Measurements from ENCODE around the gene LRRC23. TPM values are rescaled to one million over a fixed set of nuclear protein-coding genes. Genes with fewer than 3 reads are reported as not detected.
"Not testable (repeated sequence)": the region's sequence is repeated elsewhere in the genome, so short reads cannot be mapped to it uniquely, and the experiment has no call there.

LRRC23 gene
- total and polyA plus RNA-seq, 4 experiments from 2014 or later = 4.1 to 9.1 (median 6.2) TPM

DNA sequence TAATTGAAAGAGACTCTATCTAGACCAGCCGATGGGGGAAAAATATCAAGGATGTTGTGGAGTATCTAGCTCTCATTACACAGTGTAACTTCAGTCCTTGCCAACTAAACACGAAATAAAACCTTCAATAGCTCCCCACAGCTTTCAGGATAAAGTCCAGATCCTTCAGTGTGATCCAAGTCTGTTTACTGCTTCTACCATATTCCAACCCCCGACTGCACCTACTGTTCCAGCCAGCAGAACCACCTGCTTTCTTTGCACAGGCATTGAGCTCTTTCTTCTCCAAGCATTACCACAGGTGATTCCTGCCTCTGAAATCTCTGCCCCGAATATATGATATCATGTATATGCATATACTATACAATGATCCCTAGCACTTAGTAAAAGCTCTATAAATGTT lies 2.2 kb upstream of the LRRC23 start:
- H3K27ac Mint-ChIP-seq = peak overlapping the region in 3 of 7 donors; percentile 10 to 65 (median 40)
- Histone ChIP-seq H3K4me1 (ENCODE audit: insufficient read depth, low read length) (peaks cover 19% of the 10 kb centered on the region), H3K27ac (ENCODE audit: low read depth, low read length) (no peak overlapping the region), H3K4me3 (ENCODE audit: low read length in 2 of 2) (no peak overlapping the region), H3K36me3 (ENCODE audit: insufficient read depth, low read length) (no peaks in the 10 kb centered on the region), H3K27me3 (ENCODE audit: insufficient read depth, low read length) (no peaks in the 10 kb centered on the region), H3K9me3 (ENCODE audit: control insufficient read depth in 1 of 2, low read length in 2 of 2) (no peaks in the 10 kb centered on the region)
- no peaks in the 10 kb centered on the region for H3K9me3 Mint-ChIP-seq
- ChIA-PET CTCF (ENCODE audit: partially characterized antibody) (interaction anchor here (1.1 to 1.9 kb wide), 9 partner anchors 10 to 81 kb away, joined by 3 to 9 read pairs (median 4); partner anchors contain the start of gene SPSB2), POLR2A (ENCODE audit: partially characterized antibody) (interaction anchor here (0.9 to 1.6 kb wide), 3 partner anchors 11 to 29 kb away, joined by 3 to 11 read pairs (median 3); partner anchors contain the start of genes ENO2 and SPSB2)
- peaks cover 0 to 10% (median 8%) of the 10 kb centered on the region in 4 donors for H3K4me1 Mint-ChIP-seq
- H3K27me3 Mint-ChIP-seq = no peaks in the 10 kb centered on the region
- intact Hi-C loops (cut with micrococcal nuclease) = no loop called here
- H3K4me3 Mint-ChIP-seq = no peak overlapping the region
- H3K36me3 Mint-ChIP-seq = no peaks in the 10 kb centered on the region
- DNase-seq = no peak

DNA sequence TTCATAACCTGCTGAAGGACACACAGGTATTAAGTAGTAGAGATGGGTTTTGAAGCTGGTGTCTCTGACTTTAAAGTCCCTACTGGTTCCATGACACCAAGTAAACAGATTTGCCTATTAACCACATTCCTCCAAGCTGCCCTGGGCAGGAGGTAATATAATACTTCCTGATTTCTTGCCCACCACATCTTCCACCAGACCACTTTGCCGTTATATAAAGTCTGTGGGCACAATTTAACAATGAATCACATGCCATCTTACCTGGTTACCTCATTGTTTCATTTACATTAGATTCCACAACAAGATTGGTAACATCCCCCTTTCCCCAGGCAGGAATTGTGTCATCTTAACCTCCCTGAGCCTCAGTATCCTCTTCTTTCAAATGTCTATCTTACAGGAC lies 900 bp upstream of the LRRC23 start:
- ChIA-PET CTCF (ENCODE audit: partially characterized antibody) (interaction anchor here (1.1 to 4.4 kb wide), 4 partner anchors 12 to 33 kb away, joined by 4 to 45 read pairs (median 10); partner anchors contain the start of gene SPSB2), POLR2A (ENCODE audit: partially characterized antibody) (interaction anchor here (0.5 to 3.4 kb wide), 9 partner anchors 11 to 346 kb away, joined by 3 to 33 read pairs (median 10); partner anchors contain the start of genes ENO2 and SPSB2)
- Histone ChIP-seq H3K36me3 (ENCODE audit: insufficient read depth, low read length) (no peaks in the 10 kb centered on the region), H3K27me3 (ENCODE audit: insufficient read depth, low read length) (no peaks in the 10 kb centered on the region), H3K4me1 (ENCODE audit: insufficient read depth, low read length) (peaks cover 19% of the 10 kb centered on the region), H3K27ac (ENCODE audit: low read depth, low read length) (peak overlapping the region; percentile 86), H3K4me3 (ENCODE audit: low read length in 2 of 2) (no peak overlapping the region), H3K9me3 (ENCODE audit: control insufficient read depth in 1 of 2, low read length in 2 of 2) (no peaks in the 10 kb centered on the region)
- H3K27ac Mint-ChIP-seq = no peak overlapping the region
- H3K4me1 Mint-ChIP-seq = peaks cover 0 to 10% (median 8%) of the 10 kb centered on the region in 4 donors
- intact Hi-C loops (cut with micrococcal nuclease) = loop anchor here (1.0 to 2.0 kb wide), 6 partner anchors 11 to 67 kb away; partner anchors contain the start of genes EMG1, ENO2, PHB2 and SPSB2
- H3K27me3 Mint-ChIP-seq = no peaks in the 10 kb centered on the region
- no peak for DNase-seq
- no peak overlapping the region for H3K4me3 Mint-ChIP-seq
- no peaks in the 10 kb centered on the region for H3K36me3 Mint-ChIP-seq
- no peaks in the 10 kb centered on the region for H3K9me3 Mint-ChIP-seq

DNA sequence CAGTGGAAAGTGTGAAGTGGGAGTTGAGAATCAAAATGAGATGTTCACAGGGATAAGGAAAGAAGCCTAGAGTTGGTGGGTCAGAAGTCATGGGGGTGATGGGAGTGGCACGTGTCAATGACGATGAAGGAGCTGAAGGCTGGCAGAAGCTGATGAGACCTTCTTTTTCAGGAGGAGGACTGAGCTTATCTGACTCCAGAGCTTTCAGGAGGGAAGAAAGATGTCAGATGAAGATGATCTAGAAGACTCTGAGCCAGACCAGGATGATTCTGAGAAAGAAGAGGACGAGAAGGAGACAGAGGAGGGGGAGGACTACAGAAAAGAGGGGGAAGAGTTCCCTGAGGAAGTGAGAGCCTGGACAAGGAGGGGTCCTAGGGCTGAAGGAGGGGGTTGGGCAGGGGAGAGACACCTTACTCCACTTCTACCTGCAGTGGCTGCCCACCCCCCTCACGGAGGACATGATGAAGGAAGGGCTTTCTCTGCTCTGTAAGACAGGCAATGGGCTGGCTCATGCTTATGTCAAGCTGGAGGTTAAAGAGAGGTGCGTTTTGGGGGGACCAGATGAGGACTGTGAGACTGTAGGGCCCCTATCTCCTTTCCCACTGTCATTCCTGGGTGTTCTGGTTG lies 905 bp downstream of the LRRC23 start:
- no peaks in the 10 kb centered on the region for H3K27me3 Mint-ChIP-seq
- H3K9me3 Mint-ChIP-seq = no peaks in the 10 kb centered on the region
- no peaks in the 10 kb centered on the region for H3K27me3 ChIP-seq (ENCODE audit: insufficient read depth, low read length)
- H3K9me3 ChIP-seq (ENCODE audit: control insufficient read depth in 1 of 2, low read length in 2 of 2) = no peaks in the 10 kb centered on the region
- peaks cover 0 to 8% (median 3%) of the 10 kb centered on the region in 4 donors for H3K4me1 Mint-ChIP-seq
- H3K27ac ChIP-seq (ENCODE audit: low read depth, low read length) = peak overlapping the region; percentile 86
- peak overlapping the region in 1 of 2 donors; percentile 74 for H3K4me3 ChIP-seq (ENCODE audit: low read length in 2 of 2)
- H3K36me3 ChIP-seq (ENCODE audit: insufficient read depth, low read length) = no peaks in the 10 kb centered on the region
- POLR2A ChIA-PET (ENCODE audit: partially characterized antibody) = interaction anchor here (0.7 to 3.4 kb wide), 15 partner anchors 9 to 371 kb away, joined by 3 to 33 read pairs (median 5); partner anchors contain the start of genes C12orf57, ENO2, GAPDH and LPCAT3
- CTCF ChIA-PET (ENCODE audit: partially characterized antibody) = interaction anchor here (0.8 to 4.4 kb wide), 8 partner anchors 9 to 202 kb away, joined by 3 to 45 read pairs (median 4); partner anchors contain the start of genes C12orf57, ENO2, LPCAT3 and RNU7-1
- DNase-seq = no peak
- H3K36me3 Mint-ChIP-seq = no peaks in the 10 kb centered on the region
- no peak overlapping the region for H3K27ac Mint-ChIP-seq
- H3K4me3 Mint-ChIP-seq = no peak overlapping the region
- intact Hi-C loops (cut with micrococcal nuclease) = loop anchor here (2.0 kb wide), 1 partner anchor 65 kb away; the partner anchor contains the start of genes EMG1 and PHB2
- peaks cover 19% of the 10 kb centered on the region for H3K4me1 ChIP-seq (ENCODE audit: insufficient read depth, low read length)

DNA sequence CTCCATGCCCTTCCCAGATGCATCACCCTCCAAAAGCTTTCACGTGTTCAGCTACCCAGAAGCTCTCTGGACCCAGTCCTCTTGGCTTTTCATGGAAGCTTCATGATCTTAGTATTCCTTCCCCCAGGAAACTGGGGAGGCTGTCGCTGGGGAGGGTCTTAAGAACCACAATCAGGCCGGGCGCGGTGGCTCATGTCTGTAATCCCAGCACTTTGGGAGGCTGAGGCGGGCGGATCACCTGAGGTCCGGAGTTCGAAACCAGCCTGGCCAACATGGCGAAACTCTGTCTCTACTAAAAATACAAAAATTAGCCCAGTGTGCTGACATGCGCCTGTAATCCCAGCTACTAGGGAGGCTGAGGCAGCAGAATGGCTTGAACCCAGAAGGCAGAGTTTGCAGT lies 3.5 kb downstream of the LRRC23 start:
- H3K36me3 Mint-ChIP-seq; H3K4me3 ChIP-seq (ENCODE audit: low read length in 2 of 2); H3K9me3 ChIP-seq (ENCODE audit: control insufficient read depth in 1 of 2, low read length in 2 of 2); H3K4me3 Mint-ChIP-seq; intact Hi-C loops (cut with micrococcal nuclease); H3K27ac Mint-ChIP-seq; H3K27me3 ChIP-seq (ENCODE audit: insufficient read depth, low read length); H3K36me3 ChIP-seq (ENCODE audit: insufficient read depth, low read length); H3K27ac ChIP-seq (ENCODE audit: low read depth, low read length); DNase-seq; H3K9me3 Mint-ChIP-seq; H3K27me3 Mint-ChIP-seq: not testable (repeated sequence)
- H3K4me1 ChIP-seq (ENCODE audit: insufficient read depth, low read length) = peaks cover 24% of the 10 kb centered on the region
- ChIA-PET POLR2A (ENCODE audit: partially characterized antibody) (interaction anchor here (0.8 to 1.9 kb wide), 4 partner anchors 16 to 61 kb away, joined by 3 to 6 read pairs (median 4); no protein-coding TSS in a partner anchor), CTCF (ENCODE audit: partially characterized antibody) (interaction anchor here (0.7 to 4.4 kb wide), 7 partner anchors 10 to 39 kb away, joined by 3 to 45 read pairs (median 4); partner anchors contain the start of gene SPSB2)
- peaks cover 7 to 10% (median 8%) of the 10 kb centered on the region in 4 donors for H3K4me1 Mint-ChIP-seq

DNA sequence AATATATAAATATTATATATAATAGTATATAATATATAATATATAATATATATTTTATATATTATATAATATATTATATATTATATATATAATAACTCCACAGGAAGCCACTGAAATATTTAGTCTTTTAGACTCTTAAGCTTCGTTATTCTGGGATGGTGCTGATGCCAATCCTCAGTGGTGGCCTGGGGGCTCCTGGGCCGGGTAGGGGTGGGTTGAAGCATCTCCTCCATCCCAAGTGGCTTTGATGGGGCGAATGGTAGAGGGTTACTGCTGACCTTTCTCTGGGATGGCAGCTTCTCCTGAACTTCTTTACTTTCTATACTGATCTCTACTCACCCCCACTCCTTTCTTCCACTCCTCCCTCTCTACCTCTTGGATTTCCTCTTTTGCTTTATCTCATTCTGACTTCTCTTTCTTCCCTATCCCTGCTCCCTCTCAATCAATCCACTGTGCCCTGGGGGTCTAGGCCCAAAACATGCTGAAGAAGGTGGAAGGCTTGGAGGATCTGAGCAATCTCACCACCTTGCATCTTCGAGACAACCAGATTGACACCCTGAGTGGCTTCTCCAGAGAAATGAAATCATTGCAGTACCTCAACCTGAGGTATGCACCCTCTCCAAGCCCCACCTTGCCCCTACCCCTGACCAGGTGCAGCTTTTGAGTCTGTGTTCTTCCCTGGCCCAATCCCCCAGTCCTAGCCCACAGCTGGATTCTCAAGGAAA lies 5.0 kb downstream of the LRRC23 start:
- intact Hi-C loops (cut with micrococcal nuclease) = no loop called here
- H3K27me3 ChIP-seq (ENCODE audit: insufficient read depth, low read length) = no peaks in the 10 kb centered on the region
- ChIA-PET POLR2A (ENCODE audit: partially characterized antibody) (interaction anchor here (1.2 to 1.8 kb wide), 3 partner anchors 18 to 60 kb away, joined by 4 to 8 read pairs (median 7); partner anchors contain the start of gene SPSB2), CTCF (ENCODE audit: partially characterized antibody) (interaction anchor here (0.7 to 1.6 kb wide), 6 partner anchors 17 to 76 kb away, joined by 3 to 5 read pairs (median 4); partner anchors contain the start of gene SPSB2)
- Mint-ChIP-seq H3K27ac (peak overlapping the region in 1 of 7 donors; percentile 82), H3K9me3 (peaks cover 0 to 3% (median 0%) of the 10 kb centered on the region in 8 donors), H3K27me3 (no peaks in the 10 kb centered on the region), H3K4me3 (no peak overlapping the region), H3K4me1 (peaks cover 4 to 22% (median 15%) of the 10 kb centered on the region in 4 donors), H3K36me3 (peaks cover 0 to under 1% of the 10 kb centered on the region in 2 donors)
- H3K4me1 ChIP-seq (ENCODE audit: insufficient read depth, low read length) = peaks cover 23% of the 10 kb centered on the region
- DNase-seq = no peak
- H3K36me3 ChIP-seq (ENCODE audit: insufficient read depth, low read length) = no peaks in the 10 kb centered on the region
- no peaks in the 10 kb centered on the region for H3K9me3 ChIP-seq (ENCODE audit: control insufficient read depth in 1 of 2, low read length in 2 of 2)
- H3K27ac ChIP-seq (ENCODE audit: low read depth, low read length) = no peak overlapping the region
- H3K4me3 ChIP-seq (ENCODE audit: low read length in 2 of 2) = no peak overlapping the region

DNA sequence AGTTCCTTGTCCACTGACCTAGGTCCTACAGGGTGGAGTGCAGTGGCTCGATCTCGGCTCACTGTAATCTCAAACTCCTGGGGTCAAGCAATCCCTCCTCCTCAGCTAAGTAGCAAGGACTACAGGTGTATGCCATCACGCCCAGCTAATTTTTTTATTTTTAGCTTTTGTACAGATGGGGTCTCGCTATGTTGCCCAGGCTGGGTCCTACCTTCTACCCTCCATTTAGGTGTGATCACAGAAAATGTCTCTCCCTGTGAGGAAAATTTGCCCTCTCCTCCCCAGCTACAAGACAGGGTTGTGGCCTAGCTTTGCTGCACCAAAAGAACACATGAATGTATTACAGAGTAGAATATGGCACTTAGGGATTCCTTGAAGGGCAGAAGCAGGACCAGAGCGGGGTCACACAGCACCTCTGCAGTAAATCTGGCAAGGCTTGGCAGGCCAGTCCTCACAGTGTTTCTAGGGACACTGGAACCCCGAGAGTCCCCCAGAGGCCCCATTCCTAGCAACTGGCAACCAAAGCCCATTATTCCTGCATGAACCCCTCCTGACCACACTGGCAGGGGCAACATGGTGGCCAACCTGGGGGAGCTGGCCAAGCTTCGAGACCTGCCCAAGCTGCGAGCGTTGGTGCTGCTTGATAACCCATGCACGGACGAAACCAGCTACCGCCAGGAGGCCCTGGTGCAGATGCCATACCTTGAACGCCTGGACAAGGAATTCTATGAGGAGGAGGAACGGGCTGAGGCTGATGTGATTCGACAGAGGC lies 7.7 kb downstream of the LRRC23 start:
- POLR2A ChIA-PET (ENCODE audit: partially characterized antibody) = interaction anchor here (0.7 to 6.8 kb wide), 10 partner anchors 7 to 106 kb away, joined by 3 to 58 read pairs (median 29); partner anchors contain the start of genes ATN1, C12orf57, LPCAT3 and LRRC23
- Histone ChIP-seq H3K27me3 (ENCODE audit: insufficient read depth, low read length) (no peaks in the 10 kb centered on the region), H3K9me3 (ENCODE audit: control insufficient read depth in 1 of 2, low read length in 2 of 2) (no peaks in the 10 kb centered on the region), H3K4me3 (ENCODE audit: low read length in 2 of 2) (no peak overlapping the region), H3K4me1 (ENCODE audit: insufficient read depth, low read length) (peaks cover 29% of the 10 kb centered on the region), H3K36me3 (ENCODE audit: insufficient read depth, low read length) (peaks cover 9% of the 10 kb centered on the region), H3K27ac (ENCODE audit: low read depth, low read length) (no peak overlapping the region)
- CTCF ChIA-PET (ENCODE audit: partially characterized antibody) = interaction anchor here (0.9 to 5.7 kb wide), 10 partner anchors 10 to 196 kb away, joined by 3 to 44 read pairs (median 4); no protein-coding TSS in a partner anchor
- Mint-ChIP-seq H3K4me1 (peaks cover 10 to 40% (median 26%) of the 10 kb centered on the region in 4 donors), H3K4me3 (peak overlapping the region in 6 of 8 donors; percentile 24 to 81 (median 70)), H3K36me3 (peaks cover 7 to 18% of the 10 kb centered on the region in 2 donors), H3K9me3 (peaks cover 0 to 3% (median 0%) of the 10 kb centered on the region in 8 donors), H3K27ac (peak overlapping the region; percentile 41 to 96 (median 93)), H3K27me3 (no peaks in the 10 kb centered on the region)
- intact Hi-C loops (cut with micrococcal nuclease) = no loop called here
- DNase-seq = no peak
